ENCODE results near the gene PTGES2.

PTGES2 gene

DNA sequence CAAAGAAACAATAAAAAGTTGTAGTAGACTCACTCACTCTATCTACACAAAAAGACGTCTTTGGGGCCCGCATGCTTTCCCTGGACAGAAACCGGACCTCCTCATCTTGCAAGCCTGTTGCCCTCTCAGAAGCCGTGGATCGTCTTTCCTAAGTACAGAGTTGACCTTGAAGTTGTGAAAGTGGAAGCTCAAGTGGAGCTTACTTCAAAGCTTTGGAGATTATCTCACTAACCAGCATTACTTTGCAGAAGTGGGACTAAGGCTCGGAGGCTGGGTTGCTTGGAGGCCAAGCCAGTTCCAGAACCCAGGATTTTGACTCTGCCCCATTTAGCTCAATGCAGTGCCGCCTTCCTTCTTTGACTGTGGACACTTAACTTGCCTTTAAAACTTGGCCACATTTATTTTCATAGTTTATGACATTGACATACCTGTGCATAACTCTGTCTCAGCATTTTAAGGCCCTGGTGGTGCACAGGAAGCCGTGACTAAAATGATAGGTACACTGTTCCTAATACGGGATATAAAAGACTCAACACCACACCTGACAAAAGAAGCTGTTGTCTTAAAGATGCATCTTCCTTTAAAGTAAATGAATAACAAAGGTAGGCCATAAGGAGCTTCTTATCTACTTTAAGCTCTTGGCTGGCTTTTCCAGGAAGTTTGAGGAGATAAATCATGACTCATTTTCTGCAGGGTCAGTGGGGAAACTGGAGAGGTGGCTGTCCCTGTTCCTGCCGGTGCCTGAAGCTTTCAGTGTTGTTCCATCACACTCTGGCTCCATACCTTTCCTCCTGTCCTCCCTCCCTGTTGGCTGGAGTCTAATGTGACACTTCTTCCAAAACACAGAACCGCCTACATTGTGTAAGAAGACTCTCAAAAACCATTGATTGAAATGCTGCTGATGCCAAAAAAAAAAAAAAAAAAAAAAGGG is 48.8 kb downstream of the PTGES2 start:
- TF ChIP-seq, protein P1, sequence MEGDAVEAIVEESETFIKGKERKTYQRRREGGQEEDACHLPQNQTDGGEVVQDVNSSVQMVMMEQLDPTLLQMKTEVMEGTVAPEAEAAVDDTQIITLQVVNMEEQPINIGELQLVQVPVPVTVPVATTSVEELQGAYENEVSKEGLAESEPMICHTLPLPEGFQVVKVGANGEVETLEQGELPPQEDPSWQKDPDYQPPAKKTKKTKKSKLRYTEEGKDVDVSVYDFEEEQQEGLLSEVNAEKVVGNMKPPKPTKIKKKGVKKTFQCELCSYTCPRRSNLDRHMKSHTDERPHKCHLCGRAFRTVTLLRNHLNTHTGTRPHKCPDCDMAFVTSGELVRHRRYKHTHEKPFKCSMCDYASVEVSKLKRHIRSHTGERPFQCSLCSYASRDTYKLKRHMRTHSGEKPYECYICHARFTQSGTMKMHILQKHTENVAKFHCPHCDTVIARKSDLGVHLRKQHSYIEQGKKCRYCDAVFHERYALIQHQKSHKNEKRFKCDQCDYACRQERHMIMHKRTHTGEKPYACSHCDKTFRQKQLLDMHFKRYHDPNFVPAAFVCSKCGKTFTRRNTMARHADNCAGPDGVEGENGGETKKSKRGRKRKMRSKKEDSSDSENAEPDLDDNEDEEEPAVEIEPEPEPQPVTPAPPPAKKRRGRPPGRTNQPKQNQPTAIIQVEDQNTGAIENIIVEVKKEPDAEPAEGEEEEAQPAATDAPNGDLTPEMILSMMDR (IDR thresholded peaks at IDR 0.05), result no peak

DNA sequence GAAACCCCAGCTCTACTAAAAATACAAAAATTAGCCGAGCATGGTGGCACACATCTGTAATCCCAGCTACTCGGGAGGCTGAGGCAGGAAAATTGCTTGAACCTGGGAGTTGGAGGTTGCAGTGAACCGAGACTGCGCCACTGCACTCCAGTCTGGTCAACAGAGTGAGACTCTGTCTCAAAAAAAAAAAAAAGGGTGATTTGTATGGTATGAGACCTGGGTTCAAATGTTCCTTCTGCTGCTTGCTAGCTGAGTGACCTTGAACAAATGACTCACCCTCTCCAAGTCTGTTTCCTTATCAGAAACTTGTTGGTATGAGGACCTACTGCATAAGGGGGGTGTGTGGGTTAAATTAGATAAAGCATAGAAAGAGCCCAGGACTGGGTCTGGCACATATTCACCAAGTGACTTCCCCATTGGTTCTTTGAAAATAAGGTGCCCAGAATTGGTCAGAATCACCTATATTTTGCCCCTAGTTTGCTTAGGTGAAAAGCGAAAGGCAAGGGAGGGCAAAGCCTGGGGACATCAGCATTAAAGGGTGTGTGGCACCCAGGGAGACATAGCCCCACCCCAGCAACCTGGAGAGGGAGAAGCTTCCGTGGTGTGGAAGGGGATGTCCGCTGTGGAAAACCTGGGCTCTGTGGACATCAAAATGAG is 49.6 kb downstream of the PTGES2 start:
- TF ChIP-seq, protein P1 (IDR thresholded peaks at IDR 0.05), result no peak

DNA sequence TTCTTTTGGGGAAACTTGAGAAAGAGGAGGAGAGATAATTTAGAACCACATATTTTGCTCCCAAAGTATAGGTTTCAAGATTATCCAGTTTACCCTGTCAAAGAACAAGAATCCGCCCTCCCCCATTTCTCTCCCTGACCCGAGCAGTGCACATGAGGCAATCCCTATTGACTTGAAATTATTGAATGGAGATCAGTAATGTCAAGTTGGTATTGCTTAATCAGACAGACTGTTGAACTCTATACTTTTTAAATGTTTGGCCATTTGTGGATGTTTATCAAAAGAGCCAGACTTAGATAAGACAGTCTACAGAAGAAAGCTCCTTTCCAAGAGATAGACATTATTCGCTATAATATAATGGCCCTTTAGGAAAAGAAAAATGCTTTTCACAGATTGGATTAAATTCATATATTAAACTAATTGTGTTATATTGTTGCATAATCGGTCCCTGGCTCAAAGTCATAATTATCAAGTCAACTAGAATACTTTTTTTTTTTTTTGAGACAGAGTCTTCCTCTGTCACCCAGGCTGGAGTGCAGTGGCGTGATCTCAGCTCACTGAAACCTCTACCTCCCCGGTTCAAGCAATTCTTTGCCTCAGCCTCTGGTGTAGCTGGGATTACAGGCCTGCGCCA is 54.2 kb downstream of the PTGES2 start:
- TF ChIP-seq, protein P1 (IDR thresholded peaks at IDR 0.05), result no peak

DNA sequence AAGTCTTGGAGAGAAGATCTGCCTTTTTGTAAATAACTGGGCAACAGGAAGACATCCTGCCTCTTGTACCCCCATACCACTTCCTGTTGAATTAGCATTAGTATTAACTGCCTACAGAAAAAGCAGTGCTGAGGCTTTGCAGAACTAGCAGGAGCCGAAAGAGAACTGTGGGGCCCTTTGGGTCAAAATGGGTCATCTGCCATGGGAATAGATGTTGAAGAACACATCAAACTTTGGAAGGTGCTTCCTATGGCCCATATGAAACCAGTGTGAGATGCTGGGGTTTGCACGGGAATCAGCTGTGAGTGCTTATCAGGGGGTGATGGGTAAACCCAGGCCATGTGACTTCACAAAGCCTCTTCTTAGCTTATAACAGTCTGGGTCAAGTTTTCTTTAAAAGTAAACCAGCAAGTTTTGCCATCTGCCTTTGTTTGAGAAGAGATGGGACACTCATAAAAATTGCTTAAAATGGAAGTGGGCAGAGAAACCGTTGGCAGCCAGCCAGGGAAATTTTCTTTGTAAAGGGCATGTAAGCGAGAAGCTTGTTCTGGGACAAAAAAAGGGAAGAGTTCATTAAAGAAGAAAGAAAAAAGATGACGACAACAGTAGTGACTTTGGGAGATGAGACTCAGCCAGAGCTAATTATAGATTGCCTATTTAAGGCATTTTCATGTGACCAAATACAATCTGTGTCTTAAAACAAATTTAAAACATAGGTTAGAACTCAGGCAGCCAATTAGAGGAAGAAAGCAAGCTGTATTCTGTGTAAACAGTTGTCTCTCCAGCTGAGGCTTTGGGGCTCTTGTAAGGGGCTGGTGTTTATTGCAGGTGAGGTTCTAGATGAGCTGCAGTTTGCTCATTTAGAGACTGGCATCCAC is 55.1 kb downstream of the PTGES2 start:
- TF ChIP-seq, protein P1 (IDR thresholded peaks at IDR 0.05), result no peak

DNA sequence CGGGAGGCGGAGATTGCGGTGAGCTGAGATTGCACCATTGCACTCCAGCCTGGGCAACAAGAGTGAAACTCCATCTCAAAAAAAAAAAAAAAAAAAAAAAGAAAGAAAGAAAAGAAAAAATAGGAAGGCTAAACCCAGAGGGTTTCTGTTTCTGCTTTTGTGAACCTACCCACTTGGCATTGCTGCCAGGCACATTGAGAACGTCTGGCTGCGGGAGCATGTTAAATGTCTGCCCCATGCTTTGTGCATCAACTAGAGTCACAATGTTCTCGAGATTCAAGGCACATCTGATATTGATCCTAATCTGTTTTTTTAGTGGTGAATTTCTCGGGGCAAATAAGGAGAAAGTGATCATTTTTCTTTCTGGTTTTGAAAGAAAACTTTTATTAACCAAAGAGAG is 56.7 kb downstream of the PTGES2 start:
- TF ChIP-seq, protein P1 (IDR thresholded peaks at IDR 0.05), result no peak

All from LNCAP (cell line).